Measurements from ENCODE around the gene TIAM1. TPM values are rescaled to one million over a fixed set of nuclear protein-coding genes. Genes with fewer than 3 reads are reported as not detected.

Gene TIAM1
- total and polyA plus RNA-seq, 7 donors, result 0.21 to 1.7 (median 0.75) TPM

DNA sequence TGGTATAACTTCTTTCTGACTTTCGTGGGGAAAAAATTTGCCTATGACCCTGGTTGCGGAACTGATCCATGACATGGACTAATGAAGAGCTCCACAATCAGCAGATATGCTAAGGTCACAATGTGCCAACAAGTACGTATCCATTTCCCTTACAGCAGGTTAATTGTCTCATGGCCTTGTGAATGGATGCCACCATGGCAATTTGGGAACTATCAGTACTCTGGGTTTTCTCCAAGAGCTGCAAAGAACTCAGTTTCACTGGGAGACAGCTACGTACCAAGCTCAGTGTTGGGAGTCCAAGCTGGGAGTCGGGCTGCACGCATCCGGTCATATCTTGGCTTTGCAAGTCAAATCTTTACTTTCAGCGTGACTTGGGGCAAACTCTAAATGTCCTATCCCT is 64.8 kb downstream of the TIAM1 start:
- intact Hi-C loops (cut with DNase I), result no loop called here
- Histone ChIP-seq H3K4me1 (no peaks in the 10 kb centered on the region), H3K9me3 (no peaks in the 10 kb centered on the region), H3K36me3 (ENCODE audit: insufficient read depth in 1 of 2, low read depth in 1 of 2) (no peaks in the 10 kb centered on the region), H3K27ac (no peak overlapping the region), H3K27me3 (ENCODE audit: insufficient read depth in 3 of 3, low read length in 2 of 3) (no peaks in the 10 kb centered on the region), H3K4me3 (no peak overlapping the region)
- 89 to 96% (median 90%) methylated on average over 8 of the region's 8 CpGs for WGBS, 3 donors
- DNase-seq, result no peak
- no peak for ATAC-seq
- TF ChIP-seq, protein P1, sequence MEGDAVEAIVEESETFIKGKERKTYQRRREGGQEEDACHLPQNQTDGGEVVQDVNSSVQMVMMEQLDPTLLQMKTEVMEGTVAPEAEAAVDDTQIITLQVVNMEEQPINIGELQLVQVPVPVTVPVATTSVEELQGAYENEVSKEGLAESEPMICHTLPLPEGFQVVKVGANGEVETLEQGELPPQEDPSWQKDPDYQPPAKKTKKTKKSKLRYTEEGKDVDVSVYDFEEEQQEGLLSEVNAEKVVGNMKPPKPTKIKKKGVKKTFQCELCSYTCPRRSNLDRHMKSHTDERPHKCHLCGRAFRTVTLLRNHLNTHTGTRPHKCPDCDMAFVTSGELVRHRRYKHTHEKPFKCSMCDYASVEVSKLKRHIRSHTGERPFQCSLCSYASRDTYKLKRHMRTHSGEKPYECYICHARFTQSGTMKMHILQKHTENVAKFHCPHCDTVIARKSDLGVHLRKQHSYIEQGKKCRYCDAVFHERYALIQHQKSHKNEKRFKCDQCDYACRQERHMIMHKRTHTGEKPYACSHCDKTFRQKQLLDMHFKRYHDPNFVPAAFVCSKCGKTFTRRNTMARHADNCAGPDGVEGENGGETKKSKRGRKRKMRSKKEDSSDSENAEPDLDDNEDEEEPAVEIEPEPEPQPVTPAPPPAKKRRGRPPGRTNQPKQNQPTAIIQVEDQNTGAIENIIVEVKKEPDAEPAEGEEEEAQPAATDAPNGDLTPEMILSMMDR (IDR thresholded peaks at IDR 0.05), result no peak

DNA sequence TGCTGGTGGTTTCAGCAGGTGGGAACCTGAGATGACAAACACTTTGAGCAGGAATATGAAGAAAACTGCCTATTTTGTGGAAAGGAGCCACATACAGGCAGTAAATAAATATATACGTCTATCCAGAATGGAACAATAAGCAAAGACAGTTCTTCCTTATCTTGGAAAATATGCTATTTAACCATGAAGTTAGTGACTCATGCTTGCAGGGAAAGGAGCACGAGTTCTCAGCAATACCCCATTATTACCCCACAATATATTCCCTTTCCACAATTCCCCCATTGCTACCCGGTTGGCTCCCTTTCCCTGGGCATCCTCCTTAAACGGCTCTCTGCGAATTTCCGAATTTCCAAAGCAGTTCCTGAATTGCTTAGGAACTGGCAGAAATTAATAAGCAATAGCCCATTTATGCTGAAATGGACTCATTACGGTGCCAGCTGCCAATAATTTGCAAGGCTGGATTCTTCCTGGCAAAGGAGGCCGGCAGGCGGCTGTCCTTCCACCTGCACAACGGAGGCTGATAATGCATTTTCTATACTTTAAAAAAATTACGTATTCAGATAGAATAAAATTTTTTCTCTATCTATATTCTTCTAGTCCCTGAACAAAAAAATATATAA is 65.4 kb downstream of the TIAM1 start:
- WGBS, 3 donors, result 39 to 64% (median 44%) methylated on average over 11 of the region's 11 CpGs
- TF ChIP-seq, protein P1 (IDR thresholded peaks at IDR 0.05), result no peak
- DNase-seq, result no peak
- no peaks in the 10 kb centered on the region for H3K4me1 ChIP-seq
- ATAC-seq, result no peak
- H3K27ac ChIP-seq, result no peak overlapping the region
- no peaks in the 10 kb centered on the region for H3K9me3 ChIP-seq
- intact Hi-C loops (cut with DNase I), result no loop called here
- no peaks in the 10 kb centered on the region for H3K36me3 ChIP-seq (ENCODE audit: insufficient read depth in 1 of 2, low read depth in 1 of 2)
- H3K27me3 ChIP-seq (ENCODE audit: insufficient read depth in 3 of 3, low read length in 2 of 3), result no peaks in the 10 kb centered on the region
- H3K4me3 ChIP-seq, result no peak overlapping the region

DNA sequence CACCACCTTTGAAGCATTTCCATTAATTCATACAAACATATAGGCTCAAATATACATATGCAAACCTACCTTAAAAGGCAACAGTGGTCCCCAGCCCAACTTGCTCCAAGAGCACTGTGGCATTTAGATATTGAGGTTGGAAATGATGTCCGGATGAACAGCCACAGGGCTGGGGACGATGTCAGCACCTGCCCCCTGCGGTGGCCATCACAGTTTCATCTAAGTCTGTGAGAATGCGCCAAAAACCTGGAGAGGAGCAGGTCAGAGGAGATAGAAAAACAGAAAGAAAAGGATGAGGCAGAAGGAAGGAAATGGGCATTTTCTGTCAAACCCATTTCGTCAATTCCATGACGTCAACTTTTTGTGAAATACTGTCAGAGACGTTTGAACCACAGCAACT is 67.4 kb downstream of the TIAM1 start:
- intact Hi-C loops (cut with DNase I), result no loop called here
- no peaks in the 10 kb centered on the region for H3K36me3 ChIP-seq (ENCODE audit: insufficient read depth in 1 of 2, low read depth in 1 of 2)
- no peak for ATAC-seq

DNA sequence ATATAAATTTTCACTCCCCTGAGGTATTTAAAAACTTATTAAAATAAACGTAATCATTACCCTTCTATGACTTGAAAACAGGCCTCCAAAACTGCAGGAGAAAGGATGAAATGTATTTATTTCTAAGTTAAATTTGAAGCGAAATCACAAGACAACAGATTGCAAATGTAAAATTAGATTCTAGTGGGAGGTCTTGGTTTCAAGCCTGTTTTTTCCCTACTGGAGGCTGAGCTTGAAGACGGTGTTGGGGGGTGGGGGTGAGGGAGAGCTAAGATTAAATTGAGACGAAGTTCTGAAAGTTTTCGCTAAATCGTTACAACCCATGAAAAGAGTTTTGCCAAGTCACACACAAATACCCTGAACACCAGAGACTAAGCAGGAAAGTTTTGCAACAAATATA is 68.2 kb downstream of the TIAM1 start:
- H3K27me3 ChIP-seq (ENCODE audit: insufficient read depth in 3 of 3, low read length in 2 of 3), result no peaks in the 10 kb centered on the region
- H3K4me1 ChIP-seq, result no peaks in the 10 kb centered on the region
- H3K9me3 ChIP-seq, result no peaks in the 10 kb centered on the region
- DNase-seq (no peak), ATAC-seq (no peak)
- no peak overlapping the region for H3K4me3 ChIP-seq
- intact Hi-C loops (cut with DNase I), result no loop called here
- TF ChIP-seq, protein P1 (IDR thresholded peaks at IDR 0.05), result no peak
- no peaks in the 10 kb centered on the region for H3K36me3 ChIP-seq (ENCODE audit: insufficient read depth in 1 of 2, low read depth in 1 of 2)
- 67 to 75% (median 70%) methylated on average over 6 of the region's 6 CpGs for WGBS, 3 donors
- no peak overlapping the region for H3K27ac ChIP-seq

More for the DNA sequence above, 67.4 kb downstream of the TIAM1 start:
- no peaks in the 10 kb centered on the region for H3K4me1 ChIP-seq
- no peaks in the 10 kb centered on the region for H3K9me3 ChIP-seq
- no peaks in the 10 kb centered on the region for H3K27me3 ChIP-seq (ENCODE audit: insufficient read depth in 3 of 3, low read length in 2 of 3)
- 85 to 88% (median 86%) methylated on average over 7 of the region's 7 CpGs for WGBS, 3 donors
- no peak for DNase-seq
- TF ChIP-seq, protein P1 (IDR thresholded peaks at IDR 0.05), result no peak
- H3K27ac ChIP-seq, result no peak overlapping the region
- no peak overlapping the region for H3K4me3 ChIP-seq

DNA sequence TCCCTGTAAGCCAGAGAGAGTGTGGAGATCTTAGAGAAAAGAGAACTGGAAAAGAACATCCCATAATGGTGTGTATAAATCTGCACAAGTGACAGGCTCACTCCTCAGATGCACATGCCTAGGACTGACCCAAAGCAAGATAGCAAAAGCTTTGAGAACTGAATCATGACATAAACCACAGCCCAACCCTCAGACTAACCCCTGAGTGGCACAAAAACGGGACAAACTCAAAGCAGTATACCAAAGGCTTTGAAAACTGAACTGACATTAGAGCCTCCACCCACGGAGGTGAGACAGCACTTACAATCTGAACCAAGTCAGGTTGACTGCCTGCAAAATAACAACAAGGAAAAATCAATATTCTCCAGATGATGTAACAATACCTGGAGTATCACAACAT is 70.8 kb downstream of the TIAM1 start:
- 68 to 85% (median 70%) methylated on average over 2 of the region's 2 CpGs for WGBS, 3 donors
- Histone ChIP-seq H3K9me3 (no peaks in the 10 kb centered on the region), H3K4me1 (no peaks in the 10 kb centered on the region), H3K36me3 (ENCODE audit: insufficient read depth in 1 of 2, low read depth in 1 of 2) (no peaks in the 10 kb centered on the region), H3K27ac (no peak overlapping the region), H3K4me3 (no peak overlapping the region), H3K27me3 (ENCODE audit: insufficient read depth in 3 of 3, low read length in 2 of 3) (no peaks in the 10 kb centered on the region)
- ATAC-seq, result no peak
- TF ChIP-seq, protein P1 (IDR thresholded peaks at IDR 0.05), result no peak
- intact Hi-C loops (cut with DNase I), result no loop called here
- no peak for DNase-seq

Measured in psoas muscle (tissue), 8 donors.